ENCODE data around the gene NSUN7. TPM values are rescaled to one million over a fixed set of nuclear protein-coding genes. Genes with fewer than 3 reads are reported as not detected.

Gene NSUN7
- total and polyA plus RNA-seq, 4 donors, result 0.21 to 4.5 (median 1.3) TPM

- Histone ChIP-seq H3K9me3 (ENCODE audit: control insufficient read depth in 4 of 4, low read length in 3 of 4) (no peaks in the 10 kb centered on the region), H3K27ac (ENCODE audit: low read depth in 1 of 2, low read length in 2 of 2) (no peak overlapping the region), H3K4me3 (ENCODE audit: low read depth in 1 of 3, low read length in 3 of 3) (no peak overlapping the region), H3K27me3 (ENCODE audit: control insufficient read depth in 4 of 4, insufficient read depth in 4 of 4, low read length in 3 of 4) (no peaks in the 10 kb centered on the region), H3K4me1 (ENCODE audit: control insufficient read depth in 4 of 4, insufficient read depth in 4 of 4, low read length in 3 of 4) (no peaks in the 10 kb centered on the region), H3K9ac (ENCODE audit: low read depth in 1 of 2, low read length in 2 of 2) (no peak overlapping the region), H3K36me3 (ENCODE audit: control insufficient read depth in 4 of 4, insufficient read depth in 3 of 4, low read depth in 1 of 4, low read length in 3 of 4) (peaks cover 0 to 3% (median 1%) of the 10 kb centered on the region in 4 donors)
- 81% methylated on average over 13 of the region's 13 CpGs for WGBS
- TF ChIP-seq HNF4A (conservative IDR thresholded peaks at IDR 0.05), result no peak
- TF ChIP-seq YY1 (IDR thresholded peaks at IDR 0.05), result no peak
- TF ChIP-seq TAF1 (conservative IDR thresholded peaks at IDR 0.05), result no peak
- TF ChIP-seq, protein P1, sequence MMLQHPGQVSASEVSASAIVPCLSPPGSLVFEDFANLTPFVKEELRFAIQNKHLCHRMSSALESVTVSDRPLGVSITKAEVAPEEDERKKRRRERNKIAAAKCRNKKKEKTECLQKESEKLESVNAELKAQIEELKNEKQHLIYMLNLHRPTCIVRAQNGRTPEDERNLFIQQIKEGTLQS (IDR thresholded peaks at IDR 0.05), result no peak
- TF ChIP-seq, protein P2, sequence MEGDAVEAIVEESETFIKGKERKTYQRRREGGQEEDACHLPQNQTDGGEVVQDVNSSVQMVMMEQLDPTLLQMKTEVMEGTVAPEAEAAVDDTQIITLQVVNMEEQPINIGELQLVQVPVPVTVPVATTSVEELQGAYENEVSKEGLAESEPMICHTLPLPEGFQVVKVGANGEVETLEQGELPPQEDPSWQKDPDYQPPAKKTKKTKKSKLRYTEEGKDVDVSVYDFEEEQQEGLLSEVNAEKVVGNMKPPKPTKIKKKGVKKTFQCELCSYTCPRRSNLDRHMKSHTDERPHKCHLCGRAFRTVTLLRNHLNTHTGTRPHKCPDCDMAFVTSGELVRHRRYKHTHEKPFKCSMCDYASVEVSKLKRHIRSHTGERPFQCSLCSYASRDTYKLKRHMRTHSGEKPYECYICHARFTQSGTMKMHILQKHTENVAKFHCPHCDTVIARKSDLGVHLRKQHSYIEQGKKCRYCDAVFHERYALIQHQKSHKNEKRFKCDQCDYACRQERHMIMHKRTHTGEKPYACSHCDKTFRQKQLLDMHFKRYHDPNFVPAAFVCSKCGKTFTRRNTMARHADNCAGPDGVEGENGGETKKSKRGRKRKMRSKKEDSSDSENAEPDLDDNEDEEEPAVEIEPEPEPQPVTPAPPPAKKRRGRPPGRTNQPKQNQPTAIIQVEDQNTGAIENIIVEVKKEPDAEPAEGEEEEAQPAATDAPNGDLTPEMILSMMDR (IDR thresholded peaks at IDR 0.05; ENCODE audit: low read depth, low read length, missing input control), result no peak
- no peak for TF ChIP-seq JUND (IDR thresholded peaks at IDR 0.05)
- no peak for DNase-seq (ENCODE audit: low spot score)
Observed at GRCh38 chr4:40842318-40842717, 92.6 kb downstream of the NSUN7 start.

DNA sequence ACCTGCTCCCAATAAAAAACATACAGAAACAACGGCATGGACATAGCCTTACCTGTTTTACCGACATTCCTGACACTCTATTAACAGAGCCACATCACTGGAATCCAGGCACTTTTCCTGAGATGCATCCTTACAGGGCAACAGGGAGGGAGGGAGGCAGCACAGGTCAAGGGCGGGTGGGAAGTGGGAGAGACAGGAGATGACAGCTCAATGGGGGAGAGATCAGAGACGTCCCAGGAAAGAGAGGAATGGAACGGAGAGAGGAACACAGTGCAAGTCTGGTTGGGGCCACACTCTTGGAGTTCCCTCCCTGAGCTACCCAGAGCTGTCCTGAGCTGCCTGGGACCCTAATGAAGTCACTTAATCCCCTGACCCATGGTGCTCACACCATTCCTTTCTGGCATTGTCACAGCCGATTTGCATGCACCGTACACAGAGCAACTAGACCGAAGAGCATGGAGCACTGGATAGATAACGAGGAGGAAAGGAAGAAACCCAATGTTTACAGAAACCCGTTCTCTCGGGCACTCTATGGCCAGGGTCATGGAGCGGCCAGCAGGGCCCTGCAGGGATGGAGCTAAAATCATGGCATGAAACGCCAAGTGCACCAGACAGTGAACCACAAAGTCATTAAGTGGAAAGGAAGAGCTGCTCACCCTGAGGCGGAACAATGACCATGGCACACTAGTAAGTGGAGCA is 93.1 kb downstream of the NSUN7 start:
- Histone ChIP-seq H3K27ac (ENCODE audit: low read depth in 1 of 2, low read length in 2 of 2) (no peak overlapping the region), H3K9ac (ENCODE audit: low read depth in 1 of 2, low read length in 2 of 2) (no peak overlapping the region), H3K9me3 (ENCODE audit: control insufficient read depth in 4 of 4, low read length in 3 of 4) (no peaks in the 10 kb centered on the region), H3K4me1 (ENCODE audit: control insufficient read depth in 4 of 4, insufficient read depth in 4 of 4, low read length in 3 of 4) (no peaks in the 10 kb centered on the region), H3K27me3 (ENCODE audit: control insufficient read depth in 4 of 4, insufficient read depth in 4 of 4, low read length in 3 of 4) (no peaks in the 10 kb centered on the region), H3K36me3 (ENCODE audit: control insufficient read depth in 4 of 4, insufficient read depth in 3 of 4, low read depth in 1 of 4, low read length in 3 of 4) (peaks cover 0 to 3% (median 0%) of the 10 kb centered on the region in 4 donors), H3K4me3 (ENCODE audit: low read depth in 1 of 3, low read length in 3 of 3) (no peak overlapping the region)
- DNase-seq (ENCODE audit: low spot score), result no peak
- TF ChIP-seq GABPA (IDR thresholded peaks at IDR 0.05 in 1 of 2, conservative IDR thresholded peaks at IDR 0.05 in 1 of 2), result no peak
- no peak for TF ChIP-seq JUND (IDR thresholded peaks at IDR 0.05)
- TF ChIP-seq, protein P3, sequence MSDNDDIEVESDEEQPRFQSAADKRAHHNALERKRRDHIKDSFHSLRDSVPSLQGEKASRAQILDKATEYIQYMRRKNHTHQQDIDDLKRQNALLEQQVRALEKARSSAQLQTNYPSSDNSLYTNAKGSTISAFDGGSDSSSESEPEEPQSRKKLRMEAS (IDR thresholded peaks at IDR 0.05), result no peak
- TF ChIP-seq, protein P4, sequence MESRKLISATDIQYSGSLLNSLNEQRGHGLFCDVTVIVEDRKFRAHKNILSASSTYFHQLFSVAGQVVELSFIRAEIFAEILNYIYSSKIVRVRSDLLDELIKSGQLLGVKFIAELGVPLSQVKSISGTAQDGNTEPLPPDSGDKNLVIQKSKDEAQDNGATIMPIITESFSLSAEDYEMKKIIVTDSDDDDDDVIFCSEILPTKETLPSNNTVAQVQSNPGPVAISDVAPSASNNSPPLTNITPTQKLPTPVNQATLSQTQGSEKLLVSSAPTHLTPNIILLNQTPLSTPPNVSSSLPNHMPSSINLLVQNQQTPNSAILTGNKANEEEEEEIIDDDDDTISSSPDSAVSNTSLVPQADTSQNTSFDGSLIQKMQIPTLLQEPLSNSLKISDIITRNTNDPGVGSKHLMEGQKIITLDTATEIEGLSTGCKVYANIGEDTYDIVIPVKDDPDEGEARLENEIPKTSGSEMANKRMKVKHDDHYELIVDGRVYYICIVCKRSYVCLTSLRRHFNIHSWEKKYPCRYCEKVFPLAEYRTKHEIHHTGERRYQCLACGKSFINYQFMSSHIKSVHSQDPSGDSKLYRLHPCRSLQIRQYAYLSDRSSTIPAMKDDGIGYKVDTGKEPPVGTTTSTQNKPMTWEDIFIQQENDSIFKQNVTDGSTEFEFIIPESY (IDR thresholded peaks at IDR 0.05), result no peak
- TF ChIP-seq, protein P5, sequence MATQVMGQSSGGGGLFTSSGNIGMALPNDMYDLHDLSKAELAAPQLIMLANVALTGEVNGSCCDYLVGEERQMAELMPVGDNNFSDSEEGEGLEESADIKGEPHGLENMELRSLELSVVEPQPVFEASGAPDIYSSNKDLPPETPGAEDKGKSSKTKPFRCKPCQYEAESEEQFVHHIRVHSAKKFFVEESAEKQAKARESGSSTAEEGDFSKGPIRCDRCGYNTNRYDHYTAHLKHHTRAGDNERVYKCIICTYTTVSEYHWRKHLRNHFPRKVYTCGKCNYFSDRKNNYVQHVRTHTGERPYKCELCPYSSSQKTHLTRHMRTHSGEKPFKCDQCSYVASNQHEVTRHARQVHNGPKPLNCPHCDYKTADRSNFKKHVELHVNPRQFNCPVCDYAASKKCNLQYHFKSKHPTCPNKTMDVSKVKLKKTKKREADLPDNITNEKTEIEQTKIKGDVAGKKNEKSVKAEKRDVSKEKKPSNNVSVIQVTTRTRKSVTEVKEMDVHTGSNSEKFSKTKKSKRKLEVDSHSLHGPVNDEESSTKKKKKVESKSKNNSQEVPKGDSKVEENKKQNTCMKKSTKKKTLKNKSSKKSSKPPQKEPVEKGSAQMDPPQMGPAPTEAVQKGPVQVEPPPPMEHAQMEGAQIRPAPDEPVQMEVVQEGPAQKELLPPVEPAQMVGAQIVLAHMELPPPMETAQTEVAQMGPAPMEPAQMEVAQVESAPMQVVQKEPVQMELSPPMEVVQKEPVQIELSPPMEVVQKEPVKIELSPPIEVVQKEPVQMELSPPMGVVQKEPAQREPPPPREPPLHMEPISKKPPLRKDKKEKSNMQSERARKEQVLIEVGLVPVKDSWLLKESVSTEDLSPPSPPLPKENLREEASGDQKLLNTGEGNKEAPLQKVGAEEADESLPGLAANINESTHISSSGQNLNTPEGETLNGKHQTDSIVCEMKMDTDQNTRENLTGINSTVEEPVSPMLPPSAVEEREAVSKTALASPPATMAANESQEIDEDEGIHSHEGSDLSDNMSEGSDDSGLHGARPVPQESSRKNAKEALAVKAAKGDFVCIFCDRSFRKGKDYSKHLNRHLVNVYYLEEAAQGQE (IDR thresholded peaks at IDR 0.05), result no peak
- TF ChIP-seq, protein P1 (IDR thresholded peaks at IDR 0.05), result no peak
- TF ChIP-seq HNF4A (conservative IDR thresholded peaks at IDR 0.05), result no peak
- WGBS, result 77% methylated on average over 14 of the region's 14 CpGs
